Neural progenitor cell (in vitro differentiated cells): ENCODE measurements around the gene MLH1. TPM values are rescaled to one million over a fixed set of nuclear protein-coding genes. Genes with fewer than 3 reads are reported as not detected.

ENCODE experiments used
- DNase-seq: peaks from one replicate; pipeline ENCODE4 v3.0.0-alpha.2; 2016; ENCODE audit warnings: low spot score
- H2AFZ ChIP-seq: fragments of 200-600 bp; sonication (generic); replicated peaks from 2 replicates; pipeline ENCODE4 v1.6.1; 2016; ENCODE audit warnings: antibody characterized with exemption
- H3F3A ChIP-seq: fragments of 200-600 bp; sonication (generic); 2 replicates; pipeline ENCODE4 v1.6.1; 2016; ENCODE audit warnings: antibody characterized with exemption, low read depth
- H3K27ac ChIP-seq: fragments of 200-600 bp; sonication (generic); 2 replicates; pipeline ENCODE4 v1.5.1; 2016; ENCODE audit warnings: mild to moderate bottlenecking
- H3K27me3 ChIP-seq: fragments of 200-600 bp; sonication (generic); 2 replicates; pipeline ENCODE4 v1.6.1; 2016; ENCODE audit warnings: mild to moderate bottlenecking, moderate library complexity
- H3K36me3 ChIP-seq: fragments of 200-600 bp; sonication (generic); 2 replicates; pipeline ENCODE4 v1.5.1; 2016
- H3K4me1 ChIP-seq: fragments of 200-600 bp; sonication (generic); 2 replicates; pipeline ENCODE4 v1.6.1; 2016; ENCODE audit warnings: mixed run types
- H3K4me2 ChIP-seq: fragments of 200-600 bp; sonication (generic); 2 replicates; pipeline ENCODE4 v1.6.1; 2016
- H3K4me3 ChIP-seq: fragments of 200-600 bp; sonication (generic); 2 replicates; pipeline ENCODE4 v1.5.1; 2016
- H3K79me2 ChIP-seq: fragments of 200-600 bp; sonication (generic); 2 replicates; pipeline ENCODE4 v1.6.1; 2016; ENCODE audit warnings: low read depth
- H3K9ac ChIP-seq: fragments of 200-600 bp; sonication (generic); 2 replicates; pipeline ENCODE4 v1.6.1; 2016
- H3K9me3 ChIP-seq: fragments of 200-600 bp; sonication (generic); 2 replicates; pipeline ENCODE4 v1.5.1; 2016; ENCODE audit warnings: low read depth
- H4K20me1 ChIP-seq: fragments of 200-600 bp; sonication (generic); 2 replicates; pipeline ENCODE4 v1.6.1; 2016; ENCODE audit warnings: low read depth
- H3K27ac Mint-ChIP-seq: 3 replicates; pipeline ENCODE4 v1.8.0; 2021; ENCODE audit warnings: mixed read lengths
- H3K27me3 Mint-ChIP-seq: 2 replicates; pipeline ENCODE4 v1.8.0; 2022; ENCODE audit warnings: low read depth, mild to moderate bottlenecking, inconsistent platforms, moderate library complexity, mixed read lengths; ENCODE audit not compliant: insufficient read depth
- H3K36me3 Mint-ChIP-seq: 3 replicates; pipeline ENCODE4 v1.8.0; 2021; ENCODE audit warnings: mixed read lengths
- H3K4me1 Mint-ChIP-seq: 3 replicates; pipeline ENCODE4 v1.8.0; 2021; ENCODE audit warnings: mixed read lengths
- H3K4me3 Mint-ChIP-seq: 3 replicates; pipeline ENCODE4 v1.8.0; 2021; ENCODE audit warnings: mild to moderate bottlenecking, moderate library complexity, mixed read lengths
- H3K9me3 Mint-ChIP-seq: 3 replicates; pipeline ENCODE4 v1.8.0; 2020; ENCODE audit warnings: mixed read lengths
- CTCF ChIP-seq: fragments of 200-600 bp; sonication (generic); IDR thresholded peaks from 2 replicates; pipeline ENCODE4 v1.5.1; 2017; ENCODE audit warnings: antibody characterized with exemption, mild to moderate bottlenecking
- EZH2 ChIP-seq: fragments of 200-600 bp; sonication (generic); IDR thresholded peaks from 2 replicates; pipeline ENCODE4 v1.6.1; 2017; ENCODE audit warnings: antibody characterized with exemption, mild to moderate bottlenecking, moderate library complexity
- EZH2phosphoT487 ChIP-seq: fragments of 200-600 bp; sonication (generic); IDR thresholded peaks from 2 replicates; pipeline ENCODE4 v1.6.1; 2017; ENCODE audit warnings: antibody characterized with exemption
- total RNA-seq: library from RNA; depleted of rRNA; stranded (reverse); fragments of >200 nt; gene quantifications from 2 replicates; pipeline ENCODE4 v1.2.3, GENCODE V29; 2015; ENCODE audit warnings: low replicate concordance

MLH1 gene
- total RNA-seq, 1 donor from 2014 or later = 71.1 TPM

GRCh38 chr3:37025561-37026335, 32.4 kb downstream of the MLH1 start:
- Histone ChIP-seq H3K4me1 (no peaks in the 10 kb centered on the region), H3K4me2 (no peak overlapping the region), H3K79me2 (no peaks in the 10 kb centered on the region), H3K36me3 (peaks cover 21% of the 10 kb centered on the region), H4K20me1 (no peaks in the 10 kb centered on the region), H3K27me3 (no peaks in the 10 kb centered on the region), H2AFZ (no peak overlapping the region), H3K27ac (no peak overlapping the region), H3K9me3 (no peaks in the 10 kb centered on the region), H3K4me3 (no peak overlapping the region), H3K9ac (no peak overlapping the region), H3F3A (no peaks in the 10 kb centered on the region)
- Mint-ChIP-seq H3K4me1 (no peaks in the 10 kb centered on the region), H3K9me3 (peaks cover 8% of the 10 kb centered on the region), H3K27me3 (no peaks in the 10 kb centered on the region), H3K4me3 (no peak overlapping the region), H3K36me3 (peaks cover 56% of the 10 kb centered on the region), H3K27ac (no peak overlapping the region)
- DNase-seq = no peak
- TF ChIP-seq EZH2 (no peak), EZH2phosphoT487 (no peak), CTCF (no peak)

DNA sequence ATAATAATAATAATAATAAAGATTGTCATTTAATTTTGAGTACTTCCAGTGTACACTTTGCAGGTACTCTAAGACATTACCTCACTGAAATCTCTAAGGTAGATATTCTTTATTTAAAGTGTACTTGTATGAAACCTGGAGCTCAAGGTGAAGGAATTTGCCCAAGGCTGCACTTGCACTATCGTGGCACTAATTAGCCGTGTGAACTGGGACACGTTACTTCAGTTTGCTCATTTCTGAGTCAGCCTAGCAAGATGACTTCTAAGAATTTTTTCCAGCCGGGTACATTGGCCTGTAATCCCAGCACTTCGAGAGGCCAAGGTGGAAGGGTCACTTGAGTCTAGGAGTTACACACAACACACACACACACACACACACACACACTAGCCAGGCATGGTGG, 33.5 kb downstream of the MLH1 start:
- Histone ChIP-seq H3K27ac (no peak overlapping the region), H3K27me3 (no peaks in the 10 kb centered on the region), H3K9me3 (no peaks in the 10 kb centered on the region), H3K36me3 (peaks cover 21% of the 10 kb centered on the region), H3K9ac (no peak overlapping the region), H3K79me2 (no peaks in the 10 kb centered on the region), H2AFZ (no peak overlapping the region), H3K4me1 (no peaks in the 10 kb centered on the region), H3K4me3 (no peak overlapping the region), H3K4me2 (no peak overlapping the region), H3F3A (no peaks in the 10 kb centered on the region), H4K20me1 (no peaks in the 10 kb centered on the region)
- Mint-ChIP-seq H3K36me3 (peaks cover 50% of the 10 kb centered on the region), H3K27ac (no peak overlapping the region), H3K9me3 (peaks cover 8% of the 10 kb centered on the region), H3K4me1 (no peaks in the 10 kb centered on the region), H3K27me3 (no peaks in the 10 kb centered on the region), H3K4me3 (no peak overlapping the region)
- TF ChIP-seq EZH2 (no peak), EZH2phosphoT487 (no peak), CTCF (no peak)
- DNase-seq = no peak

DNA sequence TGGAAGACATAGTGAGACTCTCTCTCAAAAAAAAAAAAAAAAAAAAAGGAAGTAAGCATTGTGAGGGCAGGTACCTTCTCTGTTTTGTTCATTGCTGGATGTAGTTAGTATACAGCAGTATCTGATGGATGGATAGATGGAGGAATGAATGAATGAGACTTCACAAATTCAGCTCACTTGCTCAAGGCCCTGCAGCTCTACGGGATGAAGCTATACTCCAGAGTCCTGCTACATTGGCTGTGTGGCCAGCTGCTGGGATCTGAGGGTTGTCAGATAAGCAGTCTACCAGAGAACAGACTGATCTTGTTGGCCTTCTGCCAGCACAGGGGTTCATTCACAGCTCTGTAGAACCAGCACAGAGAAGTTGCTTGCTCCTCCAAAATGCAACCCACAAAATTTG, 35.0 kb downstream of the MLH1 start:
- H3K4me3 ChIP-seq = no peak overlapping the region
- no peak overlapping the region for H3K4me2 ChIP-seq
- TF ChIP-seq CTCF (no peak), EZH2phosphoT487 (no peak), EZH2 (no peak)
- H3K9ac ChIP-seq = no peak overlapping the region
- no peaks in the 10 kb centered on the region for H3K79me2 ChIP-seq
- Mint-ChIP-seq H3K4me1 (no peaks in the 10 kb centered on the region), H3K4me3 (no peak overlapping the region), H3K9me3 (peaks cover 5% of the 10 kb centered on the region), H3K36me3 (peaks cover 45% of the 10 kb centered on the region), H3K27ac (no peak overlapping the region), H3K27me3 (peaks cover 2% of the 10 kb centered on the region)
- no peaks in the 10 kb centered on the region for H3K27me3 ChIP-seq
- H2AFZ ChIP-seq = no peak overlapping the region
- no peaks in the 10 kb centered on the region for H3F3A ChIP-seq
- no peak for DNase-seq
- no peak overlapping the region for H3K27ac ChIP-seq
- no peaks in the 10 kb centered on the region for H3K9me3 ChIP-seq
- H3K4me1 ChIP-seq = no peaks in the 10 kb centered on the region
- H3K36me3 ChIP-seq = peaks cover 21% of the 10 kb centered on the region
- no peaks in the 10 kb centered on the region for H4K20me1 ChIP-seq
